Cardiac muscle cell (in vitro differentiated cells and primary cell): ENCODE measurements around the gene MBD5. TPM values are rescaled to one million over a fixed set of nuclear protein-coding genes. Genes with fewer than 3 reads are reported as not detected.
A peak's percentile ranks its signal among the peaks of the same experiment; 100 is the strongest.

Source experiments
- DNase-seq, 2 donors: peaks; one replicate each; pipeline versions ENCODE4 v3.0.0 to v3.0.0-alpha.2; 2010 to 2017; ENCODE audit warnings: low read depth in 1 of 2, low spot score in 1 of 2
- H3K27ac ChIP-seq: fragments of 200-600 bp; sonication (generic); 2 replicates; pipeline ENCODE4 v1.5.1; 2016
- H3K27me3 ChIP-seq: fragments of 200-600 bp; sonication (generic); 2 replicates; pipeline ENCODE4 v1.6.0; 2016; ENCODE audit warnings: control low read depth
- H3K36me3 ChIP-seq: fragments of 200-600 bp; sonication (generic); 2 replicates; pipeline ENCODE4 v1.5.1; 2016; ENCODE audit warnings: control low read depth
- H3K4me1 ChIP-seq: fragments of 200-600 bp; sonication (generic); 2 replicates; pipeline ENCODE4 v1.8.1; 2017; ENCODE audit warnings: low read depth, mild to moderate bottlenecking, mixed run types
- H3K4me3 ChIP-seq: fragments of 200-600 bp; sonication (generic); 2 replicates; pipeline ENCODE4 v1.5.1; 2016; ENCODE audit warnings: mild to moderate bottlenecking
- H3K9me3 ChIP-seq: fragments of 200-600 bp; sonication (generic); 2 replicates; pipeline ENCODE4 v1.5.1; 2017; ENCODE audit warnings: low read depth, mild to moderate bottlenecking, control low read depth
- CTCF ChIP-seq: IDR thresholded peaks from 2 replicates; pipeline ENCODE4 v1.5.1; 2012; ENCODE audit warnings: low read depth, mild to moderate bottlenecking, low read length
- polyA plus RNA-seq: library from polyadenylated mRNA; unstranded; fragments of >200 nt; fragmentation: Nextera tagmentation; extraction: Ambion mirVana; gene quantifications from 2 replicates; pipeline ENCODE4 v1.2.1, GENCODE V29; 2016
- total RNA-seq: library from RNA; depleted of rRNA; stranded (reverse); fragments of >200 nt; gene quantifications from 2 replicates; pipeline ENCODE4 v1.2.3, GENCODE V29; 2016

MBD5 gene
- total and polyA plus RNA-seq, 2 experiments from 2014 or later, result 44.5 to 45.6 TPM

- no peaks in the 10 kb centered on the region for H3K27me3 ChIP-seq
- no peaks in the 10 kb centered on the region for H3K36me3 ChIP-seq
- no peak overlapping the region for H3K27ac ChIP-seq
- no peak overlapping the region for H3K4me3 ChIP-seq
- TF ChIP-seq CTCF, result no peak
- no peaks in the 10 kb centered on the region for H3K4me1 ChIP-seq
- no peak for DNase-seq
- H3K9me3 ChIP-seq, result no peaks in the 10 kb centered on the region
Measured at GRCh38 chr2:148252646-148253045, 231.8 kb downstream of the MBD5 start.

- Histone ChIP-seq H3K4me3 (no peak overlapping the region), H3K27ac (no peak overlapping the region), H3K4me1 (no peaks in the 10 kb centered on the region), H3K27me3 (no peaks in the 10 kb centered on the region), H3K36me3 (no peaks in the 10 kb centered on the region), H3K9me3 (no peaks in the 10 kb centered on the region)
- TF ChIP-seq CTCF, result no peak
- DNase-seq, result no peak
Measured at GRCh38 chr2:148253685-148254084, 232.8 kb downstream of the MBD5 start.

- Histone ChIP-seq H3K27ac (no peak overlapping the region), H3K4me3 (no peak overlapping the region), H3K9me3 (no peaks in the 10 kb centered on the region), H3K27me3 (no peaks in the 10 kb centered on the region), H3K36me3 (no peaks in the 10 kb centered on the region), H3K4me1 (no peaks in the 10 kb centered on the region)
- TF ChIP-seq CTCF, result no peak
- no peak for DNase-seq
Measured at GRCh38 chr2:148255929-148256328, 235.0 kb downstream of the MBD5 start.

- no peaks in the 10 kb centered on the region for H3K9me3 ChIP-seq
- no peaks in the 10 kb centered on the region for H3K36me3 ChIP-seq
- no peak overlapping the region for H3K4me3 ChIP-seq
- DNase-seq, result no peak
- TF ChIP-seq CTCF, result no peak
- H3K27me3 ChIP-seq, result no peaks in the 10 kb centered on the region
- H3K4me1 ChIP-seq, result no peaks in the 10 kb centered on the region
- H3K27ac ChIP-seq, result no peak overlapping the region
Measured at GRCh38 chr2:148257276-148257675, 236.4 kb downstream of the MBD5 start.

GRCh38 chr2:148258124-148258523 lies 237.2 kb downstream of the MBD5 start:
- H3K27ac ChIP-seq, result no peak overlapping the region
- no peaks in the 10 kb centered on the region for H3K4me1 ChIP-seq
- no peaks in the 10 kb centered on the region for H3K27me3 ChIP-seq
- no peak overlapping the region for H3K4me3 ChIP-seq
- H3K9me3 ChIP-seq, result no peaks in the 10 kb centered on the region
- no peak for DNase-seq
- no peak for TF ChIP-seq CTCF
- no peaks in the 10 kb centered on the region for H3K36me3 ChIP-seq

DNA sequence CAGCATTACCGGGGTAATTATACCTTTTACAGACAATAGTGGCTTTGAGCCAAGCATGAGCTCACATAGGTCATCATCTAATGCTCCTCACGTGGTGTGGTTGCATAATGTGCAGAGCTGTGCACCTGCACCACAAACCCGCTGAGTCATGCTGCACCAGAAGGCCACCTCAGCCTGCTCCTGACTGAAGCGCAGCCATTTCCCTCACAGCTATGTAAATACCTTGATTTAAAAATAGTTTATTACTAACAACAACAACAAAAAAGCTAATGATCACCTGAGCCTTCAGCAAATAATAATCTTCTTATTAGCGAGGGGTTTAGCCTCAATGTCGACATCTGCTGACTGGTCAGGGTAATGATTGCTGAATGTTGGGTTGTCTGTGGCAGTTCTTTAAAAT lies 238.8 kb downstream of the MBD5 start:
- TF ChIP-seq CTCF, result no peak
- H3K4me3 ChIP-seq, result no peak overlapping the region
- H3K27ac ChIP-seq, result no peak overlapping the region
- DNase-seq, result peak in 1 of 2 donors; percentile 11
- no peaks in the 10 kb centered on the region for H3K36me3 ChIP-seq
- H3K27me3 ChIP-seq, result no peaks in the 10 kb centered on the region
- no peaks in the 10 kb centered on the region for H3K9me3 ChIP-seq
- no peaks in the 10 kb centered on the region for H3K4me1 ChIP-seq
